Thymus (tissue), 11 donors: Measurements from ENCODE around the gene GAK. TPM values are rescaled to one million over a fixed set of nuclear protein-coding genes. Genes with fewer than 3 reads are reported as not detected.

ENCODE experiments used
- DNase-seq, 9 donors: peaks; one replicate each; pipeline ENCODE4 v3.0.0-alpha.2; 2013; ENCODE audit warnings: low spot score in 9 of 9, low read depth in 6 of 9, missing footprints in 1 of 9
- H3K27ac ChIP-seq, 2 donors: one replicate each; pipeline ENCODE4 v1.5.1; 2013; ENCODE audit warnings: control low read depth in 1 of 2, low read depth in 1 of 2, low read length in 1 of 2, mild to moderate bottlenecking in 1 of 2, moderate library complexity in 1 of 2
- H3K27me3 ChIP-seq, 2 donors: one replicate each; pipeline ENCODE4 v1.5.1; 2013; ENCODE audit warnings: low read length in 1 of 2; ENCODE audit not compliant: control insufficient read depth in 2 of 2, insufficient read depth in 1 of 2
- H3K36me3 ChIP-seq, 2 donors: one replicate each; pipeline ENCODE4 v1.5.1; 2013; ENCODE audit warnings: low read length in 1 of 2, mild to moderate bottlenecking in 1 of 2, moderate library complexity in 1 of 2; ENCODE audit not compliant: control insufficient read depth in 2 of 2, insufficient read depth in 2 of 2
- H3K4me1 ChIP-seq, 2 donors: one replicate each; pipeline ENCODE4 v1.5.1; 2013; ENCODE audit warnings: low read length in 2 of 2; ENCODE audit not compliant: control insufficient read depth in 2 of 2, insufficient read depth in 2 of 2
- H3K4me3 ChIP-seq, 2 donors: one replicate each; pipeline ENCODE4 v1.5.1; 2013; ENCODE audit warnings: low read length in 2 of 2, control low read depth in 1 of 2, mild to moderate bottlenecking in 1 of 2
- H3K9me3 ChIP-seq, 2 donors: one replicate each; pipeline ENCODE4 v1.5.1; 2013; ENCODE audit warnings: low read length in 1 of 2, mild to moderate bottlenecking in 1 of 2; ENCODE audit not compliant: control insufficient read depth in 2 of 2, insufficient read depth in 1 of 2
- WGBS: extraction: QIAGEN DNeasy Blood & Tissue Kit; methylation state at CpG from one replicate; pipeline ENCODE4 v1.1.7; 2013; 5-methylcytosine and 5-hydroxymethylcytosine counted together
- polyA plus RNA-seq: library from polyadenylated mRNA; stranded (reverse); fragments of 200-250 nt; gene quantifications from one replicate; pipeline ENCODE4 v1.2.3, GENCODE V29; 2013
- total RNA-seq: library from RNA; stranded (reverse); fragments of 120-200 nt; gene quantifications from one replicate; pipeline ENCODE4 v1.2.4, GENCODE V29; 2013
- donor health status: healthy.

Gene GAK
- total and polyA plus RNA-seq, 2 donors = 47.5 to 230 TPM

GRCh38 chr4:867526-868250, 64.4 kb downstream of the GAK start:
- peaks cover 0 to 5% of the 10 kb centered on the region in 2 donors for H3K9me3 ChIP-seq
- no peak overlapping the region for H3K27ac ChIP-seq
- WGBS = 90% methylated on average over 26 of the region's 26 CpGs
- H3K36me3 ChIP-seq = peaks cover 72 to 93% of the 10 kb centered on the region in 2 donors
- no peak for DNase-seq
- no peaks in the 10 kb centered on the region for H3K27me3 ChIP-seq
- no peak overlapping the region for H3K4me3 ChIP-seq
- no peaks in the 10 kb centered on the region for H3K4me1 ChIP-seq

GRCh38 chr4:866761-867390, 65.2 kb downstream of the GAK start:
- no peaks in the 10 kb centered on the region for H3K4me1 ChIP-seq
- DNase-seq = no peak

GRCh38 chr4:866068-866760, 65.9 kb downstream of the GAK start:
- Histone ChIP-seq H3K27me3 (no peaks in the 10 kb centered on the region), H3K9me3 (peaks cover 0 to 5% of the 10 kb centered on the region in 2 donors), H3K4me3 (no peak overlapping the region), H3K4me1 (no peaks in the 10 kb centered on the region), H3K27ac (no peak overlapping the region), H3K36me3 (peaks cover 72 to 93% of the 10 kb centered on the region in 2 donors)
- DNase-seq = no peak
- WGBS = 98% methylated on average over 24 of the region's 24 CpGs

More at GRCh38 chr4:866761-867390, 65.2 kb downstream of the GAK start:
- H3K36me3 ChIP-seq = peaks cover 68 to 92% of the 10 kb centered on the region in 2 donors
- no peak overlapping the region for H3K27ac ChIP-seq
- H3K9me3 ChIP-seq = peaks cover 0 to 5% of the 10 kb centered on the region in 2 donors
- H3K27me3 ChIP-seq = no peaks in the 10 kb centered on the region
- WGBS = 97% methylated on average over 28 of the region's 28 CpGs
- H3K4me3 ChIP-seq = no peak overlapping the region

GRCh38 chr4:865572-865971, 66.5 kb downstream of the GAK start:
- DNase-seq = no peak
- no peaks in the 10 kb centered on the region for H3K4me1 ChIP-seq
- WGBS = 92% methylated on average over 18 of the region's 18 CpGs
- H3K27me3 ChIP-seq = no peaks in the 10 kb centered on the region
- no peak overlapping the region for H3K27ac ChIP-seq
- H3K9me3 ChIP-seq = peaks cover 0 to 5% of the 10 kb centered on the region in 2 donors
- H3K36me3 ChIP-seq = peaks cover 72 to 93% of the 10 kb centered on the region in 2 donors
- H3K4me3 ChIP-seq = no peak overlapping the region

- no peak overlapping the region for H3K27ac ChIP-seq
- no peaks in the 10 kb centered on the region for H3K4me1 ChIP-seq
- H3K27me3 ChIP-seq = no peaks in the 10 kb centered on the region
- 97% methylated on average over 11 of the region's 11 CpGs for WGBS
- DNase-seq = no peak
- peaks cover 72 to 90% of the 10 kb centered on the region in 2 donors for H3K36me3 ChIP-seq
- peaks cover 0 to 1% of the 10 kb centered on the region in 2 donors for H3K9me3 ChIP-seq
- H3K4me3 ChIP-seq = no peak overlapping the region
These were observed 67.0 kb downstream of the GAK start for GRCh38 chr4:865121-865465.

GRCh38 chr4:864456-865120, 67.5 kb downstream of the GAK start:
- Histone ChIP-seq H3K36me3 (peaks cover 69 to 87% of the 10 kb centered on the region in 2 donors), H3K4me3 (no peak overlapping the region), H3K27me3 (no peaks in the 10 kb centered on the region), H3K27ac (no peak overlapping the region), H3K9me3 (peaks cover 0 to 1% of the 10 kb centered on the region in 2 donors), H3K4me1 (no peaks in the 10 kb centered on the region)
- WGBS = 97% methylated on average over 42 of the region's 42 CpGs
- no peak for DNase-seq

- H3K4me1 ChIP-seq = no peaks in the 10 kb centered on the region
- H3K27me3 ChIP-seq = no peaks in the 10 kb centered on the region
- H3K27ac ChIP-seq = no peak overlapping the region
- no peak overlapping the region for H3K4me3 ChIP-seq
- WGBS = 98% methylated on average over 21 of the region's 21 CpGs
- no peak for DNase-seq
- peaks cover 1 to 32% of the 10 kb centered on the region in 2 donors for H3K9me3 ChIP-seq
- peaks cover 61 to 73% of the 10 kb centered on the region in 2 donors for H3K36me3 ChIP-seq
These were observed 71.6 kb downstream of the GAK start for GRCh38 chr4:860561-860960.

GRCh38 chr4:859496-859895, 72.6 kb downstream of the GAK start:
- Histone ChIP-seq H3K36me3 (peaks cover 57 to 66% of the 10 kb centered on the region in 2 donors), H3K27me3 (no peaks in the 10 kb centered on the region), H3K9me3 (peaks cover 1 to 32% of the 10 kb centered on the region in 2 donors), H3K4me3 (no peak overlapping the region), H3K4me1 (no peaks in the 10 kb centered on the region), H3K27ac (no peak overlapping the region)
- WGBS = 98% methylated on average over 13 of the region's 13 CpGs
- no peak for DNase-seq
